Bronchial epithelial cell (primary cell): ENCODE results near the gene SLAMF7. TPM values are rescaled to one million over a fixed set of nuclear protein-coding genes. Genes with fewer than 3 reads are reported as not detected.

Source experiments
- DNase-seq: peaks from one replicate; pipeline ENCODE4 v3.0.0-alpha.2; 2010; ENCODE audit warnings: low read depth
- FAIRE-seq: peaks from 2 replicates; lab custom pipeline; 2011; peaks lifted over from hg19 to GRCh38; lab: Jason Lieb, UNC
- H3K27me3 ChIP-seq: 2 replicates; pipeline ENCODE4 v1.5.1; 2011; ENCODE audit warnings: low read length; ENCODE audit not compliant: control insufficient read depth, insufficient read depth
- H3K36me3 ChIP-seq: 2 replicates; pipeline ENCODE4 v1.5.1; 2011; ENCODE audit warnings: low read length; ENCODE audit not compliant: control insufficient read depth, insufficient read depth
- H3K4me3 ChIP-seq: 2 replicates; pipeline ENCODE4 v1.5.1; 2011; ENCODE audit warnings: mild to moderate bottlenecking, low read depth, low read length, control low read depth
- CTCF ChIP-seq: IDR thresholded peaks from 2 replicates; pipeline ENCODE4 v1.5.1; 2011; ENCODE audit warnings: mild to moderate bottlenecking, moderate library complexity, low read length, control low read depth, inconsistent platforms; ENCODE audit not compliant: insufficient read depth, severe bottlenecking
- total RNA-seq: library from RNA; depleted of rRNA; stranded (reverse); fragments of >200 nt; gene quantifications from 2 replicates; pipeline ENCODE4 v1.2.1, GENCODE V29; 2014

The SLAMF7 gene
- total RNA-seq, 1 donor from 2014 or later: 0.79 TPM

- FAIRE-seq (no peak), DNase-seq (no peak)
- H3K36me3 ChIP-seq: no peaks in the 10 kb centered on the region
- H3K27me3 ChIP-seq: no peaks in the 10 kb centered on the region
- H3K4me3 ChIP-seq: no peak overlapping the region
- no peak for TF ChIP-seq CTCF
These were observed 63.0 kb downstream of the SLAMF7 start for GRCh38 chr1:160801836-160802580.

Other genes starting within 250 kb of the SLAMF7 start
- gene SLAMF6, start 216.0 kb upstream of the SLAMF7 start, total RNA-seq: not detected in 2 replicates
- not detected in 2 replicates for gene CD84, start 159.8 kb upstream of the SLAMF7 start, total RNA-seq
- gene SLAMF1, start 92.2 kb upstream of the SLAMF7 start, total RNA-seq: not detected in 2 replicates
- not detected in 2 replicates for gene CD48, start 27.4 kb upstream of the SLAMF7 start, total RNA-seq
- under 0.01 TPM in 1 of 2 replicates, not detected in the other for gene LY9, start 56.9 kb downstream of the SLAMF7 start, total RNA-seq
- under 0.01 TPM in 2 replicates for gene CD244, start 123.6 kb downstream of the SLAMF7 start, total RNA-seq
- not detected in 2 replicates for gene ITLN1, start 145.9 kb downstream of the SLAMF7 start, total RNA-seq
- 0.26 TPM in 1 of 2 replicates, not detected in the other for gene ITLN2, start 215.6 kb downstream of the SLAMF7 start, total RNA-seq